Measurements from ENCODE around the gene KRT15. TPM values are rescaled to one million over a fixed set of nuclear protein-coding genes. Genes with fewer than 3 reads are reported as not detected.

KRT15 gene
- polyA plus RNA-seq, 3 donors = 0.03 TPM; not detected in 2

GRCh38 chr17:41464682-41465081, 54.0 kb downstream of the KRT15 start:
- intact Hi-C loops (cut with micrococcal nuclease) = no loop called here
- no peak overlapping the region for H3K4me3 ChIP-seq (replicated peaks in 1 of 3; ENCODE audit: low read depth in 2 of 3, low read length in 3 of 3)
- Mint-ChIP-seq H3K4me3 (no peak overlapping the region), H3K36me3 (no peaks in the 10 kb centered on the region), H3K9me3 (peaks cover 0 to 5% (median 0%) of the 10 kb centered on the region in 7 donors), H3K27me3 (ENCODE audit: low read depth in 3 of 3) (peaks cover 6 to 16% (median 13%) of the 10 kb centered on the region in 3 donors), H3K4me1 (no peaks in the 10 kb centered on the region), H3K27ac (peak overlapping the region in 1 of 7 donors; percentile 42)
- H3K9me3 ChIP-seq (replicated peaks in 1 of 2; ENCODE audit: control insufficient read depth in 1 of 2, insufficient read depth in 1 of 2, low read length in 2 of 2) = no peaks in the 10 kb centered on the region
- TF ChIP-seq CTCF (IDR thresholded peaks at IDR 0.05) = no peak
- no peaks in the 10 kb centered on the region for H3K4me1 ChIP-seq (ENCODE audit: control insufficient read depth in 1 of 2, insufficient read depth in 2 of 2, low read length in 2 of 2)
- H4K20me1 ChIP-seq (ENCODE audit: insufficient read depth, low read length) = no peaks in the 10 kb centered on the region
- no peak for DNase-seq
- H3K4me2 ChIP-seq (replicated peaks; ENCODE audit: extremely low read depth, low read length, poor library complexity, severe bottlenecking) = no peak overlapping the region
- no peak overlapping the region for H3K9ac ChIP-seq (ENCODE audit: insufficient read depth, low read length, poor library complexity, severe bottlenecking)
- 63% methylated on average over 3 of the region's 6 CpGs for WGBS (ENCODE audit: insufficient coverage)
- H3K36me3 ChIP-seq (replicated peaks in 1 of 2; ENCODE audit: control insufficient read depth in 1 of 2, insufficient read depth in 2 of 2, low read length in 2 of 2) = no peaks in the 10 kb centered on the region
- no peak overlapping the region for H3K27ac ChIP-seq (ENCODE audit: low read depth in 1 of 2, low read length in 2 of 2)
- no peaks in the 10 kb centered on the region for H3K79me2 ChIP-seq (ENCODE audit: insufficient read depth, low read length)
- H2AFZ ChIP-seq (ENCODE audit: insufficient read depth, low read depth, low read length, poor library complexity, severe bottlenecking) = no peak overlapping the region
- H3K27me3 ChIP-seq (ENCODE audit: control insufficient read depth in 2 of 2, insufficient read depth in 2 of 2, low read length in 2 of 2) = peaks cover 0 to 3% of the 10 kb centered on the region in 2 donors

GRCh38 chr17:41464173-41464572, 54.5 kb downstream of the KRT15 start:
- Histone ChIP-seq H3K4me2 (replicated peaks; ENCODE audit: extremely low read depth, low read length, poor library complexity, severe bottlenecking) (no peak overlapping the region), H4K20me1 (ENCODE audit: insufficient read depth, low read length) (no peaks in the 10 kb centered on the region), H3K4me1 (ENCODE audit: control insufficient read depth in 1 of 2, insufficient read depth in 2 of 2, low read length in 2 of 2) (no peaks in the 10 kb centered on the region), H3K9me3 (replicated peaks in 1 of 2; ENCODE audit: control insufficient read depth in 1 of 2, insufficient read depth in 1 of 2, low read length in 2 of 2) (no peaks in the 10 kb centered on the region), H3K9ac (ENCODE audit: insufficient read depth, low read length, poor library complexity, severe bottlenecking) (no peak overlapping the region), H3K27ac (ENCODE audit: low read depth in 1 of 2, low read length in 2 of 2) (no peak overlapping the region), H3K36me3 (replicated peaks in 1 of 2; ENCODE audit: control insufficient read depth in 1 of 2, insufficient read depth in 2 of 2, low read length in 2 of 2) (no peaks in the 10 kb centered on the region), H2AFZ (ENCODE audit: insufficient read depth, low read depth, low read length, poor library complexity, severe bottlenecking) (no peak overlapping the region), H3K79me2 (ENCODE audit: insufficient read depth, low read length) (no peaks in the 10 kb centered on the region), H3K27me3 (ENCODE audit: control insufficient read depth in 2 of 2, insufficient read depth in 2 of 2, low read length in 2 of 2) (peaks cover 0 to 3% of the 10 kb centered on the region in 2 donors), H3K4me3 (replicated peaks in 1 of 3; ENCODE audit: low read depth in 2 of 3, low read length in 3 of 3) (no peak overlapping the region)
- peaks cover 0 to 5% (median 0%) of the 10 kb centered on the region in 7 donors for H3K9me3 Mint-ChIP-seq
- peaks cover 6 to 14% (median 12%) of the 10 kb centered on the region in 3 donors for H3K27me3 Mint-ChIP-seq (ENCODE audit: low read depth in 3 of 3)
- no peaks in the 10 kb centered on the region for H3K4me1 Mint-ChIP-seq
- DNase-seq = no peak
- no peak overlapping the region for H3K27ac Mint-ChIP-seq
- WGBS (ENCODE audit: insufficient coverage) = 95% methylated on average over 11 of the region's 11 CpGs
- intact Hi-C loops (cut with micrococcal nuclease) = no loop called here
- no peaks in the 10 kb centered on the region for H3K36me3 Mint-ChIP-seq
- no peak for TF ChIP-seq CTCF (IDR thresholded peaks at IDR 0.05)
- no peak overlapping the region for H3K4me3 Mint-ChIP-seq
